GM21390 (cell line): ENCODE measurements around the gene RPS6KC1.
"Not testable (repeated sequence)": the region's sequence is repeated elsewhere in the genome, so short reads cannot be mapped to it uniquely, and the experiment has no call there.

Source experiments
- ATAC-seq: cut with Tn5 transposase; IDR thresholded peaks from one replicate; pipeline ENCODE4 v1.9.1; 2021; ENCODE audit not compliant: unreplicated experiment

Gene RPS6KC1

DNA sequence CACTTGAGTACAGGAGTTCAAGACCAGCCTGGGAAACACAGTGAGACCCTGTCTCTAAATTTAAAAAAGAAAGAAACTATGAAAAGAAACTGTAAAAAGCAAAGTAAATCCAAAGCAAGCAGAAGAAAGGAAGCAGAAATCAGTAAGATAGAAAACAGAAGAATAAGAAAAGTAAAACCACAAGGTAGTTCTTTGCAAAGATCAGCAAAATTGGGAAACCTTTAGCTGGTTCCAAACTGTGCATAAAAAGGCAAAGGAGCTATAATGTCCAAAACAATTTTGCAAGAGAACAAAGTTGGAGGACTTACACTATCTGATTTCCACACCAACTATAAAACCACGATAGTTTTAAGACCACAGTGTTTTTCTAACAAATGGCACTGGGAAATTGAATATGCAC lies 218.8 kb downstream of the RPS6KC1 start:
- ATAC-seq = no peak

DNA sequence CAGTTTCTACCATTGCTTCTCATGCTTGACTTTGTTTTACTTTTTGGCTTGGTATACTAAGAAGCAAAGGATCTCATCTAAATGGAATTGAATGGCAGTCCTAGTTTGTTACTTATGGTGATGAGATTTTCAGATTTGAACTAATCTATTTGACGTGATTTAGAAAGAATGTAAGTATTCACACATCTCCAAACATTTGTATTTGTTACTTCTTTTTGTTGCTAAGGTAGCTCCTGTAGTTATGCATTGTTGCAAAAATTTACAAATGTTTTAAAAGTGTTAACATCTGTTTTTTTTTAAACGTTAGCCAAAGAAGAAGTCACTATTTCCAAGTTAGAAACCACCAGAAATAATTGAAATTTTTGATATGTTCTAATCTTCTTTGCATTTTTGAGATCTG lies 222.5 kb downstream of the RPS6KC1 start:
- ATAC-seq = no peak

DNA sequence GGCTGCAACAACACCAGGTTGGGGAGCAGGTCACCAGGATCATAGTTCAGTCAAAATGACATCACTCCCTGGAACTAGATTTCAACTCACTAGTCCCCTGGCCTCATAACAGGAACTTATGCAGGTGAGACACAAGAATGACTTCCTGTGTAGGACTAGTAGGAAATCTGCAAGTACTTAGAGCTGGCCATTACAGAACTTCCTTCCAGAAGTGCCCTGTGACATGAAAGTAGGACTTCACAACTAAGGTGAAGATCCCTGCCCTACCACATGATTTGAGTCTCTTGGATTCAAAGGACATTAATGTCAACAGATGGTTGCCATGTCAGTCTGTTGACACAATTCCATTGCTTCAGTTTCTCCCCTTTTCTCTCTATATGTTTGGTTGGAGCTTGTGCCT lies 223.1 kb downstream of the RPS6KC1 start:
- ATAC-seq = no peak

DNA sequence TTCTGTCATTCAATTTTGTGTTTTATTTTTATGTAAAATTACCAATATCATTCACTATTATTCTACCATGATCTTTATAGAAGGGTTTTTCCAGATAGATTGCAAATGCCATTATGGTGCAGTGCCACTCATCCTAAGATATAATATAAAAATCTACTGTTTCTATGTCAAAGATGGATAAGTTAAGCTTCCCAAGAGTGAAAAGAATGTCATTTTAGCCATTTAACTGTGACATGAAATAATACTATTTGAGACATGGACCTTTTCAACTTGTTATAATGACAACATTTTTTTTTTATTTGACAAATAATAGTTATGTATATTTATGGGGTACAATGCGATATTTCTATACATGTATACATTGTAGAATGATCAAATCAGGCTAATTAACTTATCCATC lies 224.3 kb downstream of the RPS6KC1 start:
- no peak for ATAC-seq

DNA sequence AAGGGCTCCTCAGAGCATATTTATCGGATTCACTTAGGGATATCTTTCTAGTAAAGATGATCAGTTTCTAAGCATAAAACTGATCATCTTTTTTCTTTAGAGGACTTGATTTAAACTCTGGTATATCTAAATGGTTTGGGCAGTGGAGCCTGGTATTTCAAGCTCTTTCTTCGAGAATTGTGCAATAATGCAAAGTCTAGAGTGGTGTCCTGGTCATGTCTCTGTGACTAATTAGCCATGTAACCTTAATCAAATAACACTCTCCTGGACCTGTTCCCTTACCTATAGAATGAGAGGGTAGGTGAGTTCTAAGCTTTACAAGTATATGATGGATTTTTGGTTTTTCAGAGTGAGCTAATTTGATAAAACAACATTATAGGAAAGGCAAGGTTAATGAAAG lies 225.2 kb downstream of the RPS6KC1 start:
- ATAC-seq = no peak

DNA sequence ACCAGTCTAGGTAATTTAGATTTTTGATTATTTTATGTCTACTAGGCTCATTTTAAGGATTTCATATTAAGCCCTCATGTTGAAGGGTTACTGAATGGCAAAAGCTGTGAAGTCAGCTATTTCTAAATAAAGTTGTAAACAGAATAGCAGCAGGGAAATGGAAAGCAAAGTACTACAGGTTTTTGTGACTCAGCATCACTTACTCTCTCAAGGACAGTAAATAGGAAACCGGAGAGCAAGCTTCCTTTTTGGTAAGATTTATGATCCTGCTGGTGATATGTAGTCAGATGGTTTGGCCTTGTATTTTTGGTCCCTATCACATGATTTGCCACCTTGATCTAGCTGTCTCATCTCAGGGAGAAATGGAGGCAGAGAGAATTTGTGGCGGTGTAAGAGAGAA lies 226.0 kb downstream of the RPS6KC1 start:
- no peak for ATAC-seq

DNA sequence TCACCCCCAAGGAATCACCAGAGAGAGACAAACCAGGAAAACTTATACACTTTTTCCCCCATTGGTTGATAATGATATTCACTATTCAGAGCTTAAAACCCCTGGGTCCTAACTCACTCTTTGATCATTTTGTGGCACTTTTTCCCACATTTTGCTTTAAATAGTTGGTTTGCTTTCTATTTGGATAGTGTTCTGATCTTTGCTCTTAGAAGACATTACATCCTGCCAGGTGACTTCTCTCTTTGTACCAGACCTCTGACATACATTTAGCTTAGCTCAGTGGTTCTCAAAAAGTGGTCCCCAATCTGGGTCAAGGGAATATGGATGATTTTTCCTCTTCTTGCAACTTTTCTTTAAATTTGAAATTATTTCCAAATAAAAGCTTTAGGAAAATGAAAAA lies 228.4 kb downstream of the RPS6KC1 start:
- ATAC-seq = no peak

DNA sequence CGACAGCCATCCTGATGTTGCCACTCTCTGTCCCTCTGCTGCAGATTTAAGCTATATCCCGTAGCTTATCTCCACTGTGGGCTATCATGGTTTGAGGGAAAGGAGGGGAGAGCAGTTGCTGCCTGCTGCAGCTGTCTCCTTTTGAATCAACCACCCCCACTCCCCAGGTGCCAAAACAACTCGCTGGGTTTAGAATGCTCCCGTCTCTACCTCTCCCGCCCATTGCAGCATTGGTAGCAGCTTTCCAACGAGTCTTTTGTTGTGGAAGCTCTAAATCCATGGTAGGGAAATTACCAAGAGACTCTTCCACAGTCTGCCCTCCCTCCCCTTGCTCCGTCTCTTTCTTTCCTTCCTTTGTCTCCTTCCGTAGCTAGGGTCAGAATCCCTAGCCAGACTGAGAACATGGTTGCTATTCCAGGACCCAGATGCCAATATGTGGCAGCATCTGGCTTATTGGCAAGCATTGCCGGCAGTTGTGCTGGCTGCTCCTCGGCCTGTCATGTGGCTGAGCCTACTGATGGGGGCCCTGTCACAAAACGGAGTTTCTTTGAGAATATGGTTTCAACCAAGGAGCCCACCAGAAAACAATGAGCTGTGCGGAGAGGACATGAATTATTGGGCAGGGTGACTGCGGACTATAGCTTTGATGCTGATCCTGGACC lies 230.7 kb downstream of the RPS6KC1 start:
- no peak for ATAC-seq

DNA sequence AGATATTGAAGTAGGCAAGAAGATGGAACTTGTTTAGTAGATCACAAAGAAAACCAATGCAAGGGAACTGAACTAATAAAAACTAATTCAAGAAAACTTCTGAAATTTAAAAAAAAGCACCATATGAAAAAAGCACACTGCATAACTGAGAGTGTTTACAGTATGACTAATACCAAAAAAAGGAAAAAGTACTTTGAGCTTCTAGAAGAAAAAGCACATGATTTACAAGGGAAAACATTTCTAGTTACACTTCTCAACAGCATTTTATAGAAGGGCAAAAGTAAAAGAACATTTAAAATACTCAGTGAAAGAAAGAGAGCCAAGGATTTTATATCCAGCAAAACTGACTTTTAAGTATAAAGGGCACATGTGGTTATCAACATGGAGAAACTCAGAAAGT lies 233.6 kb downstream of the RPS6KC1 start:
- no peak for ATAC-seq

DNA sequence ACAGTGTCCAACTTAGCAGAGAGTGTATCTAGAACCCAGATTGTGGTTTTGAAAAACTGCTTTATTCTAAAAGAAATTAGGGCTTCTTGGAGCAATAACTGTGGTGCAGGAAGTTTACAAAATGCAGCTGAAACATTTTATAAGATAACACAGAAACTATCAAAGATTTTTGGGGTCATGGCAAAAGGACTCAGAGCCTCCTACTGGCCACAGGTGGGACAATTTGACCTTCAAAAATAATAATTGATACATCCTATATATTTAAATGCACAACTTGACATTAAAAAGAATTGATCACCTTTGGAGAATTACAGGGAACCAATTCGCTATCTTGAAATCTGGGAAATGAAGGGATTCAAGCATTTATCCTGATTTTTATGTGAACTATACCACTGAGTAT lies 235.2 kb downstream of the RPS6KC1 start:
- ATAC-seq = no peak

DNA sequence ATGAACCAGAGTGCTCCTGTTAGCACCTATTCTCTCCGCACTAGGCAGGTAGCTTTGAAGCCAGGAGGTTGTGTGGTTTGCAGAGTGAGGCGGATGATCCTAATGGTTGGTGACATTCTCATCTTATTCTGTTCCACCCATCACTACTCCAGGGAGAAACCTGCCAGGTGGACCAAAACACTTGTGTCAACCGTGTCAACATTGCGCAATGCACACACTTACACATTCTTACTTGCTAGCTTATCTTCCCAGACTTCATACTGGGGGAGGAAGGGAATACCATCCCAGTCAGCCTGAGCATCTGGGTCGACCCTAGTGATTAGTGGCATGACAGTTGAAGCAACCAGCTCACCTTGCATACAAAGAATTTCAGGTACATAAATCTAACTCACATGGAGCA lies 236.9 kb downstream of the RPS6KC1 start:
- ATAC-seq = no peak

DNA sequence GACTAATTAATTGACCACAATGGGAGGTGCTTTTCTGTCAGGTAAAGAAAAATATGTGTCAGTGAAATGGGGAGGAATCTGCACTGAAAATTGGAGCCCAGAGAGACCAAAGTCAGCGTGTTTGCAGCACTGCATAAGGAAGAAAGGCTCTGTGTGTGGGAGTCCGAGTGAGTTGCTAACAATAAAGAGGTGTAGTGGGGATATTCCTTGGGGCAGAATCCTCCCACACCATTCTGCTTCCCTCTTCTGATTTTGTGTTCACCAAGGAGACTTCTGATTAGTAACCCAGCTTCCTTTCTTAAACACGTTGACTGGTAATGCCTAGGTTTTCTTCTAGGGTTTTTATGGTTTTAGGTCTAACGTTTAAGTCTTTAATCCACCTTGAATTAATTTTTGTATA lies 240.5 kb downstream of the RPS6KC1 start:
- ATAC-seq = no peak

DNA sequence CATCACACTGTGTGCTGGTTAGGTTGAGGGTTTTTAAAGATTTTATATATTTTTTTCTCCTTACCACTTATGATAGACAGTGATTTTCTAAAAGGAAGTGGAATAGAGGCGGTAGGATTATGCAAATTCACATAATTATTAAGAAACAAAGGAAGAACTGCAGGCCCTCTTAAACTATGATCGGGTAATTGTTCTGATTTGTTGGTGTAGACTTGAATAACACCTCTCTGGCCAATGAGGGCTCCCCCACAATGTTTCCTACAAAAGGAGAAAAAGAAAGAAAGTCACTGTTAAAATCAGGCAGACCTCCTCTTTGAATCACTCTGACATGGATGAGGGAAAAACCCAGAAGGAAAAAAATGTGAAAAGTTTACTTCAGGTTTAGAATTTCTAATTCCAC lies 241.6 kb downstream of the RPS6KC1 start:
- ATAC-seq = no peak

DNA sequence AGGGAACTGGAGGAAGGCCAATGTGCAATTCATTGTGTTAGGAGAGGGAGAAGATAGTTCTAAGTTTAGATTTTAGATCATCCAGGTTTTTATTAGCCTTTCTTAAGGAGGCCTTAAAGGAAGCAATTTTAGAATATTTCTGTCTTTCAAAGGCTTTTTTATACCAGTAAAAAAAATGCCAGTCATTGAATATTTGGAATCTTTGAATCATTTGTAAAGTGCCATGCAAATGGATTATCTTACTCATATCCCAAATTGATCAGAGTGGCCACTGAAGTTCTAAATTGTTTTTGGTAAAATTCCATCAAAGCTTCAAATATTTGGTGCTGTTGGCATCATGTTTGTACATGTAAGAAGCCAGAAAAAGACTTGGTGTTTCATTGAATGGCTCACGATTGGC lies 244.8 kb downstream of the RPS6KC1 start:
- ATAC-seq = no peak

DNA sequence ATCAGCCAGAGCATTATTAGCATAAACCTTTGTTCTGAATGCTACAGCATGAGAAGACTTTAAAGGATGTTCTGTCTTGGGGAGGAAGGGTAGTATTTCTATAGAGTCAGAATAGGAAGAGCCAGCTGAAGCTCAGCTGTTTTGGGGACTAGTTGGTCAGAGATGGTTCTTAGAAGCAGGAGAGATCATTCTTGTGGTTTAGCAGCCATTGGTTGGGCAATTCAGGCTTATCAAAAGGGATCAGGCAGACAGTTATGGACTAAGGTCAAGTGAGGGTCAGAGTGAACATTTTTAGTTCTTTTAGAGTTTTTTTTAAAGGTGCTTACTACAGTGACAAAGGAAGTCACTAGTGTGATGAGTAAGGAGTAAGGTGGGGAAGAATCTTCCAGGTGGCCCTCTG lies 245.5 kb downstream of the RPS6KC1 start:
- ATAC-seq = no peak

DNA sequence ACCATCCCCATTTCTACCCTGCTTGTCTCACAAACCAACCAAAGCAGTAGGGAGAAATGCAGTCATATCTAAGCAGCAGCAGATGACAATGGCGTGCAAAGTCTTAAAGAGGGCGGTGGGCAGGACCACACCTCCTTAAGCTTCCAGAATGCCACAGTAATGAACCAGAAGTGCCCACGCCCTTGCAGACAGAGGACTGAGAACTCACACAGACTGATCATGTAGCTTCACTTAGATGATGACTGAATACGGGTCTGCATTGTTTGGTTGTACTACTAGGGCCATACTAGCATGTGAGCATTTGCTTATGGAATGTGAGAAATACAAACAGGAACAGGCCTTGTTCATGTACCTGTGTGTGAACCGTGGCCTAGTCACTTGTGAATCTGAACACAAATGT lies 246.0 kb downstream of the RPS6KC1 start:
- ATAC-seq = no peak

DNA sequence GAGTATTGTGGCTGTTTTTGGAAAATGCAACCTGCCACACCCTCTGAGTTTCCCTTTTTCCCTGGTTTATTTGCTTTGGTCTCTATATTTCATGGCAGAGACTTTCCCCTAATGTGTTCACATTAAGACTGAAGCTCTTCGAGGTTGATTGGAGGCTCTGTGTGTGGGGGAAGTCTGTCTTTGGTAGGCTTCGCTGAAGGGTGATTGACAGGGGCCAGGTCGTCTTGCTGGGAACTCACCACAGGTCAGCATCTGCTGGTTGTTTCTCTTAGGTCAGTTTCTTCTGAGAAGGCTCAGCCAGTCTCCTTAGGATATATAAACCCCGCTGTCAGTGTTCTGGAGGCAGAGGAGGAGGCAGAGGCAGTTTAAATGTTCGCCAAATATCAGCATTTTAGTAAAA lies 249.4 kb downstream of the RPS6KC1 start:
- no peak for ATAC-seq

DNA sequence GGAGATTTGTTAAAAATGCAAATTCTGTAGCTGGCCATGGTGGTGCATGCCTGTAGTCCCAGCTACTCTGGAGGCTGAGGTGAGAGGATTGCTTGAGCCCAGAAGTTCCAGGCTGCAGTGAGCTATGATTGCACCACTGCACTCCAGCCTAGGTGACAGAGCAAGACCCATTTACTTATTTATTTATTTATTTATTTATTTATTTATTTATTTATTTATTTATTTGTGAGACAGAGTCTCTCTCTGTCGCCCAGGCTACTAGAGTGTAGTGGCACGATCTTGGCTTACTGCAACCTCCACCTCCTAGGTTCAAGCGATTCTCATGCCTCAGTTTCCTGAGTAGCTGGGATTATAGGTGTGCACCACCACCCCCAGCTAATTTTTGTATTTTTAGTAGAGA lies 250.5 kb downstream of the RPS6KC1 start:
- not testable (repeated sequence) for ATAC-seq

DNA sequence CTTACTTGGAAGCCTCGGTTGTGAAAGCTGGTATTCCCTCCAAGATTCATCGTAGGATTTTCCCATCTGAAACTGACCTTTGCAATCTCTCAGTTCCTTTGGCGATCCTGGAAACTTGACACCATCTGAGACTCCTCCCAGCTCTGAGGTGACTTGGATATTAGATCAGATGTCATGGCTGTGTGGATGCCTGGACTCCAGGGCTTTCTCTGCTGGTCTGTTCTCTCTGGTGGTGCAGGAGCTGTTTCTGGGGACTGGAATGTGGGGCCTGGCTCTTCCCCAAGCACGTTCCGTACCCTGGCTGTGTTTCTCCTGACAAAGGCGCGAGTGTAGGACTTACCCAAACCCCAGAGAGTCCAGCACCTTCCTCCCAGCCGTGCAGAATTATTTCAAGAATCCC lies 252.2 kb downstream of the RPS6KC1 start:
- ATAC-seq = no peak

DNA sequence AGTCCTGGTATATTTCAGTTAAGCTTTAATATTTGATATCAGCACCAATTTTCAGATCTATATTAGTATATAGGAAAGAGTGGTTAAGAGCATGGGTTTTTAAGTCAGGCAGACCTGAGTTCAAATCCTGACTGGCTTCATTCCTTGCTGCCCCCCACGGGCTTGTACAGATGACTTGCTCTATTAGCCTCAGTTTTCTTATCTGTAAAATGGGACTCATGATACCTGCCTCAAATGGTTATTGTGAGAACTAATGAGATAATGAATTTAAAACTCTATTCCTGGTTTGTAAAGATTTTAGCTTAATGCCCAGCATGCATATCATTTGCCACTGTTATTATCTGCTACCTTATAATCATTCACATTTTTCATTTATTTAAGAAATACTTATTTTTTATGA lies 264.5 kb downstream of the RPS6KC1 start:
- ATAC-seq = no peak

DNA sequence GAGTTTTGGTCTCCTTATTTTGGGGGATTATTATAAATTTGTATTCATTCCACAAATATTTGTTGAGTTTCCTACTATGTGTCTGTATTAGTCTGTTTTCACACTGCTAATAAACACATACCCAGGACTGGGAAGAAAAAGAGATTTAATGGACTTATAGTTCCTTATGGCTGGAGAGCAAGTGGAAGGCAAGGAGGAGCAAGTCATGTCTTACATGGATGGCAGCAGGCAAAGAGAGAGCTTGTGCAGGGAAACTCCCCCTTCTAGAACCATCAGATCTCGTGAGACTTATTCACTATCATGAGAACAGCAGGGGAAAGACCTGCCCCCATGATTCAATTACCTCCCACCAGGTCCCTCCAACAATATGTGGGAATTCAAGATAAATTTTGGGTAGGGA lies 267.4 kb downstream of the RPS6KC1 start:
- ATAC-seq = not testable (repeated sequence)

DNA sequence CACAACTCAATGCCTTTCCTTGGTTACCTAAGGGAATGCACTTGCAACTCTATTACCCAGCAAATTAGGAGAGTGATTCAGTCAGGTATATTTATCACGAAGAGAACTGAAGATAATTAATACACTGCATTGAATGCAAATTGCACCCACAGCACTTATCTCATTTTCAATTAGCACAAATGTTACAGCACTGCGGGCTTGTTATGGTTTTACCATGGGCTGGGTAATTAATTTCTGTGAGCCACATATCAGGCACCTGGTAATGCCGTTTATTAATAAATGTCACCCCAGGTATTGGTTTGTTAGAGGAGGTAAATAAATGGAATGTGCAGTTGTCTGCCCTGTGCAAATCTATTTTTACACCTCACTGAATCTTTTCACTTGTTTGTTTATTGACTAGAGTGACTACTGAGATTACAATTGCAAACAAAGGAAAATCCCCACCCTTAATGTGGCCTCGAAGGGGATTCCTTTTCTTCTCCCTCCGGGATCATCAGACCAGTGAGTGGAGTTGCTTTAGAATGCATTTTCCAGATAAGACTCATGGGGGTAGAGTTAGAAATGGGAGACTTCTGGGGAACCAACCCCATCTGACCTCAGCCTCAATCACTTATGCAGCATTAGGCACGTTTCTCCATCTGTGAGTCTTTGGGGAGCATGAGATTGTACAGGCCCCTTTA lies 269.3 kb downstream of the RPS6KC1 start:
- ATAC-seq = no peak
